MM.1S (cell line): ENCODE data around the gene PRSS23.

ENCODE experiments used
- DNase-seq: peaks from one replicate; pipeline ENCODE4 v3.0.0-alpha.2; 2015
- H2AFZ ChIP-seq: fragments of 300-600 bp; sonication (generic); 2 replicates; pipeline ENCODE4 v1.6.0; 2016; ENCODE audit warnings: antibody characterized with exemption, low read length
- H3F3A ChIP-seq: fragments of 300-600 bp; sonication (generic); 2 replicates; pipeline ENCODE4 v1.6.1; 2016; ENCODE audit warnings: mild to moderate bottlenecking, antibody characterized with exemption, low read length, moderate library complexity, mixed read lengths; ENCODE audit not compliant: insufficient read depth
- H3K27ac ChIP-seq: fragments of 300-600 bp; sonication (generic); 2 replicates; pipeline ENCODE4 v1.5.1; 2016; ENCODE audit warnings: mild to moderate bottlenecking, low read length
- H3K27me3 ChIP-seq: fragments of 300-600 bp; sonication (generic); replicated peaks from 2 replicates; pipeline ENCODE4 v1.6.0; 2016; ENCODE audit warnings: low read length; ENCODE audit not compliant: insufficient read depth
- H3K36me3 ChIP-seq: fragments of 300-600 bp; sonication (generic); replicated peaks from 2 replicates; pipeline ENCODE4 v1.6.1; 2016; ENCODE audit warnings: mild to moderate bottlenecking, low read length, mixed read lengths; ENCODE audit not compliant: insufficient read depth
- H3K4me1 ChIP-seq: fragments of 300-600 bp; sonication (generic); 2 replicates; pipeline ENCODE4 v1.6.1; 2016; ENCODE audit warnings: low read length, mixed read lengths
- H3K4me2 ChIP-seq: fragments of 300-600 bp; sonication (generic); 2 replicates; pipeline ENCODE4 v1.6.0; 2016; ENCODE audit warnings: low read depth, low read length
- H3K4me3 ChIP-seq: fragments of 300-600 bp; sonication (generic); 2 replicates; pipeline ENCODE4 v1.5.1; 2016; ENCODE audit warnings: low read length, mixed read lengths
- H3K79me2 ChIP-seq: fragments of 300-600 bp; sonication (generic); 2 replicates; pipeline ENCODE4 v1.6.1; 2016; ENCODE audit warnings: mixed run types, low read length, mixed read lengths
- H3K9ac ChIP-seq: fragments of 300-600 bp; sonication (generic); 2 replicates; pipeline ENCODE4 v1.6.1; 2016; ENCODE audit warnings: low read length, mixed read lengths
- H3K9me2 ChIP-seq: fragments of 300-600 bp; sonication (generic); replicated peaks from 2 replicates; pipeline ENCODE4 v1.6.1; 2016; ENCODE audit warnings: mild to moderate bottlenecking, low read length, mixed read lengths; ENCODE audit not compliant: insufficient read depth
- H3K9me3 ChIP-seq: fragments of 300-600 bp; sonication (generic); replicated peaks from 2 replicates; pipeline ENCODE4 v1.6.1; 2016; ENCODE audit warnings: mild to moderate bottlenecking, low read length, mixed read lengths; ENCODE audit not compliant: insufficient read depth
- H4K20me1 ChIP-seq: fragments of 300-600 bp; sonication (generic); 2 replicates; pipeline ENCODE4 v1.6.1; 2016; ENCODE audit warnings: mild to moderate bottlenecking, low read length, moderate library complexity, mixed read lengths; ENCODE audit not compliant: insufficient read depth
- CTCF ChIP-seq: fragments of 300-600 bp; sonication (generic); IDR thresholded peaks from 2 replicates; pipeline ENCODE4 v1.5.1; 2016; ENCODE audit warnings: antibody characterized with exemption, low read length, mixed read lengths
- EZH2 ChIP-seq: fragments of 300-600 bp; sonication (generic); optimal IDR thresholded peaks from 2 replicates; pipeline ENCODE3; 2017; ENCODE audit warnings: low read depth, mild to moderate bottlenecking, antibody characterized with exemption, low read length, mixed read lengths
- EZH2phosphoT487 ChIP-seq: fragments of 300-600 bp; sonication (generic); IDR thresholded peaks from 2 replicates; pipeline ENCODE4 v1.6.1; 2018; ENCODE audit warnings: antibody characterized with exemption, low read length

The PRSS23 gene

GRCh38 chr11:86805873-86806310, 5.5 kb downstream of the PRSS23 start:
- no peaks in the 10 kb centered on the region for H3K36me3 ChIP-seq
- H3K9ac ChIP-seq = no peak overlapping the region
- H3K27me3 ChIP-seq = peaks cover 8% of the 10 kb centered on the region
- H3K4me1 ChIP-seq = 0 out of 2 replicates have a peak, but pooled peaks cover 8% of the 10 kb centered on the region
- H3K9me2 ChIP-seq = no peaks in the 10 kb centered on the region
- no peaks in the 10 kb centered on the region for H3K9me3 ChIP-seq
- no peak for DNase-seq
- H4K20me1 ChIP-seq = no peaks in the 10 kb centered on the region
- H3K4me2 ChIP-seq = no peak overlapping the region
- no peaks in the 10 kb centered on the region for H3K79me2 ChIP-seq
- no peak overlapping the region for H2AFZ ChIP-seq
- H3K27ac ChIP-seq = no peak overlapping the region
- TF ChIP-seq EZH2 (no peak), EZH2phosphoT487 (no peak), CTCF (no peak)
- H3K4me3 ChIP-seq = no peak overlapping the region
- no peaks in the 10 kb centered on the region for H3F3A ChIP-seq

GRCh38 chr11:86806903-86807302, 6.6 kb downstream of the PRSS23 start:
- no peak overlapping the region for H2AFZ ChIP-seq
- no peaks in the 10 kb centered on the region for H3K79me2 ChIP-seq
- H3K4me1 ChIP-seq = 0 out of 2 replicates have a peak, but pooled peaks cover 5% of the 10 kb centered on the region
- H3K4me3 ChIP-seq = no peak overlapping the region
- no peaks in the 10 kb centered on the region for H3K9me3 ChIP-seq
- DNase-seq = no peak
- H4K20me1 ChIP-seq = no peaks in the 10 kb centered on the region
- H3K4me2 ChIP-seq = no peak overlapping the region
- TF ChIP-seq EZH2 (no peak), EZH2phosphoT487 (no peak), CTCF (no peak)
- H3K27me3 ChIP-seq = no peaks in the 10 kb centered on the region
- H3K36me3 ChIP-seq = no peaks in the 10 kb centered on the region
- H3F3A ChIP-seq = no peaks in the 10 kb centered on the region
- H3K9me2 ChIP-seq = no peaks in the 10 kb centered on the region
- no peak overlapping the region for H3K9ac ChIP-seq
- H3K27ac ChIP-seq = no peak overlapping the region

GRCh38 chr11:86807360-86807759, 7.0 kb downstream of the PRSS23 start:
- no peaks in the 10 kb centered on the region for H3K79me2 ChIP-seq
- H3K36me3 ChIP-seq = no peaks in the 10 kb centered on the region
- H3K9me3 ChIP-seq = no peaks in the 10 kb centered on the region
- no peak for DNase-seq
- no peak overlapping the region for H3K4me2 ChIP-seq
- no peak overlapping the region for H2AFZ ChIP-seq
- no peak overlapping the region for H3K4me3 ChIP-seq
- 0 out of 2 replicates have a peak, but pooled peaks cover 5% of the 10 kb centered on the region for H3K4me1 ChIP-seq
- no peak overlapping the region for H3K27ac ChIP-seq
- no peaks in the 10 kb centered on the region for H3K27me3 ChIP-seq
- TF ChIP-seq CTCF = no peak
- no peak for TF ChIP-seq EZH2phosphoT487
- TF ChIP-seq EZH2 = no peak
- H3F3A ChIP-seq = no peaks in the 10 kb centered on the region
- H4K20me1 ChIP-seq = no peaks in the 10 kb centered on the region
- no peak overlapping the region for H3K9ac ChIP-seq
- H3K9me2 ChIP-seq = no peaks in the 10 kb centered on the region
